Superior temporal gyrus (tissue), 1 donor: ENCODE results near the gene DPP8.
"Not testable (repeated sequence)": the region's sequence is repeated elsewhere in the genome, so short reads cannot be mapped to it uniquely, and the experiment has no call there.

Source experiments
- DNase-seq: peaks from one replicate; pipeline ENCODE4 v3.0.0-alpha.2; 2016; ENCODE audit errors: extremely low spot score

DPP8 gene

DNA sequence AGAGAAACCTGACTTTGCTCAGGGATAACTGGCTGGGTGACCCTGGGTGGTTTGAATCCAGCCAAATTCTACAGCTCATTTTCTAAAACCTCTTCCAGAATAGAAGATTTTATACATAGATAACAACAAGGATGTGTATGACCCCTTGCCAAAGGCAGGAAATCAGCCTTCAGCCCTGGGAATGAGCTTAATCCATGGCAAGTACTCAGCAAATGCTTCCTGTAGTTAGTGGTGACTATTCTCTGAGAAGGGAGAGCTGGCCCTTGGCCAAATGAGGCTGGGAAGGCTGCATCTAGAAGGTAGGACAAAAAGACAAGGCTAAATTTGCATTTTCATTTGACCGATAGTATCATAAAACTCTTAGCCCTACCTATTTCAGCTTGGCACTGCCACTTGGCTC, 8.1 kb upstream of the DPP8 start:
- DNase-seq: no peak

DNA sequence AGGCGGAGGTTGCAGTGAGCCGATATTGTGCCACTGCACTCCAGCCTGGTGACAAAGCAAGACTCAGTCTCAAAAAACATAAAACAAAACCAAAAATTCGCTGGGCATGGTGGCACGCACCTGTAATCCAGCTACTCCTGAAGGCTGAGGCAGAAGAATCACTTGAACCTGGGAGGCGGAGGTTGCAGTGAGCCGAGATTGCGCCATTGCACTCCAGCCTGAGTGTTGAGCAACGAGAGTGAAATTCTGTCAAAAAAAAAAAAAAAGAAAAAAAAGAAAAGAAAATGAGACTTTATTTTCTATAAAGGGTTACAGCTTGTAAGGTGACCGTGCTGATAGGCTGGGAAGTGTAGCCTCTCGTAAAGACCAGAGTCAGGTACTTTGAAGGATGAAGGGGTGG, 6.7 kb upstream of the DPP8 start:
- DNase-seq: no peak

DNA sequence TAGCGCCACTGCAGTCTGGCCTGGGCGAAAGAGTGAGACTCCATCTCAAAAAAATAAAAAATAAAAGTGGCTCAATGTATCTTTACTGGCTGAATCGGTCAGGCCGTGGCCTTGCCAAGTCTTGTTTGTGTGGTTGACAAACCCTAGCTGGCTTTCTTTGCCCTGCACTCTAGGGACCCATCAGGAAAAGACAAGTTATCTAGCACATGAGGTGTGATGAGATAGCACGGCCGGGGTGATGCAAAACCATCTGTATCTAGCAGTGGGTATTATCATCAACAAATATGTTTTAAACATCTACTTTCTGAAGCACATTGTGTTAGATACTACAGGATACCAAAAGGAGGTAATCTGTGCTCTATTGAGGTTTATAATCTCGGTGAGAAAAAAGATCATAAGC, 3.9 kb upstream of the DPP8 start:
- no peak for DNase-seq

DNA sequence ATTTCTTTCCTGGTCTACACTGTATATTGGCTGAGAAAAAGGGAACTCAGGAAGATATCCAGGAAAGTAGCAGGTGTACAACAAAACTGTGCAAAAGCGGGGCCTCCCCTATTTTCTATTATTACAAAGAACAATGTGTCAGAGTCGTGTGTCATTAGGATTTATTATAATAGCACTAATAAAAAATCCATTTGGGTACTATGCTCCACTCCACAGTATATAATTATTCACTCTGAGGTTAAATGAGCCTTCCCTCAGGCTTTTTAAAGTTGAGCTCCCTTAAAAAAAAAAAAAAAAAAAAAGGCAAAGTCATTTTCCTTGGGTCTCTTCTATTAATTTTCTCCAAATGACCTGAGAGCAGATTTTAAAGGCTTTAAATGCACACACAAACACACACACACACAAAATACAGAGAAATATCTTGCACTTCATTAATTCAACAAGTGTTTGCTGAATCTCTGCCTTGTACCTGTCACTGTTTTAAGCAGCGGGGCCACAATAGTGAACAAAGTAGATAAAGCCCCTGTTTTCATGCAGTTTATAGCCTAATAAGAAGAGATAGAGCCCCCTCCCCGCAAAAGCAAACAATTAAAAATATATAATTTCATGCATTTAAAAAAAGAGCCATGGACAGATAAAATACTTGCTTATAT, 1.3 kb upstream of the DPP8 start:
- DNase-seq: no peak

DNA sequence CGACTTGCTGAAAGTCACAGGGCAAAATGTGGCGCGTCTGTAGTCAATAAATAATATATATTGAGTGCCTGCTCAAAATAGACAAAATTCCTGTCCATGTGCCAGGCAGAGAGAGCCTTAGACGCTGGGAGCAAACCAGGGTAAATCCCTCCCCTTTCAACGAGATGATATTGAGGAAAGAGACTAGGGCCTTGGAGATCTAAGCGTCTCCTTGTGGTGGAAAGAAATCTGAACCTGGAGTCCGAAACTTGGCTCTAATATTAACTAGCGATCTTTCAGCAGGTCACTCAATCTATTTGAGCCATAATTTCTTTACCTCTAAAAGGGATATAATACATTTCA, 348 bp upstream of the DPP8 start:
- no peak for DNase-seq

DNA sequence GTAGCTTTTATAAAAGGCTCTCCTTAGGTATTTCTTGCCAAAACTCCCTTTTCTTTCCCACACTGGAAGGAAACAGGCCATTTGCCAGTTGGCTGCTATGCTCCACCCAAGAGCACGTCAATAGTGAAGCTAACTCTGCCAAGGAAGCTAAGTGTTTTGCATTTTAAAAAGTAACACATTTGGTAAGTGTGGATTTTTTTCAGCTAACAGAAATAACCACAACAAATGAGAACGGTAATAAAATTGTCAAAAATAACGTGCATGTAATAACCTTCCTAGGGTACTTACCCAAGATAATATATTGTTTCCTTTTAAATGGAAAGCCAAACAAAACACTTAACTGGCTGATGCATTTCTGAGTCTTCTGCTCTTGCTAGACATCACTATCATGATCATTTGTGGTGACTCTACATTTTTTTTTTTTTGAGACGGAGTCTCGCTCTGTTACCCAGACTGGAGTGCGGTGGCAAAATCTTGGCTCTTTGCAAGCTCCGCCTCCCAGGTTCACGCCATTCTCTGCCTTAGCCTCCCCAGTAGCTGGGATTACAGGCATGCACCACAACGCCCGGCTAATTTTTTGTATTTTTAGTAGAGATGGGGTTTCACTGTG, 4.6 kb downstream of the DPP8 start:
- DNase-seq: peak; percentile 84

DNA sequence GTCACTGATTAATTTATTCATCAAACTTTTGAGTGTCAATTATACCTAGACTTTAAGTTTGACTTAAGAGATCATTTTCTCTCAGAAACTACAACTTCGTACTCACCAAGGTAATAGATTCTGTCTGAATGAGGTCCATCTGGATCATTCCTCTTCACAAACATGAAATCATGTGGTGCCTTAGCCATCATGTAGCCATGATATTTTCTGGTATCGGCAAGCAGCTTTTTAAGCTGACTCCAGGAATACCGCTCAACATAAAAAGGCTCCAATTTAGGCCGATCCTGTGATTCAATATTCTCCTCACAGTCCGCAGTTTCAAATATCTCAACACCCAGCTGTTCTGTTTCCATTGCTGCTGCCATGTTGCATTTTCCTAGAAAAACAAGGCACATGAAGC, 5.3 kb downstream of the DPP8 start:
- peak; percentile 53 for DNase-seq

DNA sequence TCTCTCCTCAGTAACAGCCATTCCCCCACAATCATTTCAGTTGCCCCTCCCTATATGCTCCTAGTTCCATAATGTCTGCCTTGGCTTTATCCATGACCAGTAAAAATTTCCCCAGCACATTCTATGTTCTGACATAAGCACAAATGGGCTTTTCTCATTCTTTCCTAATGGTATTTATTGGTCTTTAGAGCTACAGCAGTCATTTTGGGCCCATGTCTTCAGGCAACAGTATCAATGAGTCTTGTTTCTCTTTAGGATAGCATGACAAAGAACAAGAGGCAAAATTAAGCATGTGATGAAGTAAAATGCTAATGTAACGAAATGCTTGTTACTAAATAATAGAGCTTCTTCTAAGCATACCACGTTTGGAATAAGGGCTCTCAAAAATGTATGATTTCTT, 8.2 kb downstream of the DPP8 start:
- no peak for DNase-seq

DNA sequence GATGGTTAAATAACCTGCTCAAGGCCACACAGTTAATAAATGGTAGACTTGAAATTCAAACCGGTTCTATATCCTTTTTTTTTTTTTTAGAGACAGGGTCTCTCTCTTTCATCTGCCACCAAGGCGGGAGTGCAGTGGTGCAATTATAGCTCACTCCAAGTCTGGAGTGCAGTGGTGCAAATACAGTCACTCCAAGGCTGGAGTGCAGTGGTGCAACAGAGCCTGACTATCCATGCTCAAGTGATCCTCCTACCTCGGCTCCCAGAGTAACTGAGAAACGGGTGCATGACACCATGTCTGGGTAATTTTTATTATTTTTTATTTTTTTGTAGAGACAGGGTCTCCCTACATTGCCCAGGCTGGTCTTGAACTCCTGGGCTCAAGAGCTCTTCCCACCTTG, 23.4 kb downstream of the DPP8 start:
- DNase-seq: no peak

DNA sequence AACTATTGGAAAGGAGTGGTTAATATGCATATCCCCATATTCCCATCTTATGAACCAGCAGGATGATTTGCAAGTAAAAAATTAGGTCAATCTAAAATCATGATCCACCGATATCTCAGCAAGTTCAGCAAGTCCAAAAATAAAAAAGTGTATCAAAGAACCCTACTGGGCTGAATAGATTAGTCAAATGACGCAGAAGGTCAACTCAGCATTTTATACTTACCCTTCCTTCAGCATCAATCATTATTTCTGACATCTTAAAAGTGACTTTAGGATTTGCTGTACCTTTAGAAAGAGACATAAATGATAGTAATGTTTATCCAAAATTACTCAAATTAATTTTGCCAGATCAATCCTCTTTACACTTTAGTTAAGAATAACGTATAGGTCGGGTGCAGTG, 32.6 kb downstream of the DPP8 start:
- DNase-seq: no peak

DNA sequence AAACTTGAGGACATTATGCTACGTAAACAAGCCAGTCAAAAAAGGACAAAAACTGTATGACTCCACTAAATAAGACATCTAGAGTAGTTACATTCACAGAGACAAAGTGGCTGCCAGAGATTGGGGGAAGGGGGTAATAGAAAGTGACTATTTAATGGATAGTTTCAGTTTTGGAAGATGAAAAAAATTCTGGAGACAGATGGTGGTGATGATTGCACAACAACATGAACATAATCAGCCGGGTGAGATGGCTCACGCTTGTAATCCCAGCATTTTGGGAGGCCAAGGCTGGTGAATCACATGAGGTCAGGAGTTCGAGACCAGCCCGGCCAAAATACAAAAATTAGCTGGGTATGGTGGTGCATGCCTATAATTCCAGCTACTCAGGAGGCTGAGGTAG, 40.6 kb downstream of the DPP8 start:
- no peak for DNase-seq

DNA sequence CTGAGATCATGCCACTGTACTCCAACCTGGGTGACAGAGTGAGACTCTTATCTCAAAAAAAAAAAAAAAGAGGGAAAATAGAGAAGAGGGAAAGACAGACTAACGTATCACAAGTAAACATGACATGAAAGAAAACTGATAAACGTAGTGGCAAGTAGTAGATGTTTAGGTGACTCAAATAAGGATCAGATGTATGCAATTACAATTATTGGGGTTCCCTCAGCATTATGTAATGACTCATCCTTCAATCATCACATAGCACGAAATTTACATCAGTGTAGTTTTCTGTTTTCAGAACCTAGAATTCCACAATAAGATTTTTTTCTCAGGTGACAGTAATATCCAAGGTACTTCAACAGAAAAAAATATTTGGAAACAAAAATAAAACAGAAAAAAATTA, 46.6 kb downstream of the DPP8 start:
- no peak for DNase-seq

DNA sequence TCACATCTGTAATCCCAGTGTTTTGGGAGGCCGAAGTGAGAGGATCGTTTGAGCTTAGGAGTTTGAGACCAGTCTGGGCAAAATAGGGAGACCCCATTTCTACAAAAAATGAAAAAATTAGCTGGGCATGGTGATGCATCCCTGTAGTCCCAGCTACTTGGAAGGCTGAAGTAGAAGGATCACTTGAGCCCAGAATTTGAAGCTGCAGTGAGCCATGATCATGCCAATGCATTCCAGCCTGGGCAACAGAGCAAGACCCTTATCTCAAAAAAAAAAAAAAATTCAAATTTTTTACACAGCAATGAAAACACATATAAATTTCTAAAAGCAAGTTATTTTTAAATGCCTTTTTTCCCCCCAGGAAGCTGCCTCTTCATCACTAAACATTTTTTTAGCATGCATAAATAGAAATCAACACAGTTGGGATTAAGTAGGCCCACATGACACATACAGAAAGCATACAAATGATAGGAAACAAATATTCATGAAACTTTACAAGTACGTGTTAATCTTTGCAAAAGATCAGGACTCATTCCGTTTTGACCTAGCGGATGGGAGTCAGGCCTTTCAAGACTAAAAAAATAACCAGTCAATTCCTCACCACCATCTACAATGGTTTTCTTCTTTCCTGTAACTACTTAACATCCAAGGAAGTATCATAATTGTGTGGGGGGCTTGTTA, 49.1 kb downstream of the DPP8 start:
- DNase-seq: no peak

DNA sequence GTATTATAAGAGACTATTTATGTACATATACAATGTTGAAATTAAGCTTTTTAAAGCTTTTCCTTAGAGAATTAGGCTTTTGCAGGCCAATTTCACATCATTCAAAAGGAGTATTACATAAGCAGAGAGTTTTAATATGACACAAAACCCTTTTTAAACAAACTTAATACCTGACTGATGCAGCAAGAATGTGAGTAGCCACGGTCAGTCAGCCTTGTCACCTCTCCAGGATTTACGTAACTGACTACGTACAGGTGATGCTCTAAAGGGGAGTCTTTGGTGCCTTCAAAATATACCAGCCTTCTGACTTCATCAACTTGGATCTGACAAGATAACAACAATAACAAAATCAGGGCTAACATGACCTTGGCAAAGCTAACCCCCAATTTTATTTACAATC, 50.6 kb downstream of the DPP8 start:
- no peak for DNase-seq

DNA sequence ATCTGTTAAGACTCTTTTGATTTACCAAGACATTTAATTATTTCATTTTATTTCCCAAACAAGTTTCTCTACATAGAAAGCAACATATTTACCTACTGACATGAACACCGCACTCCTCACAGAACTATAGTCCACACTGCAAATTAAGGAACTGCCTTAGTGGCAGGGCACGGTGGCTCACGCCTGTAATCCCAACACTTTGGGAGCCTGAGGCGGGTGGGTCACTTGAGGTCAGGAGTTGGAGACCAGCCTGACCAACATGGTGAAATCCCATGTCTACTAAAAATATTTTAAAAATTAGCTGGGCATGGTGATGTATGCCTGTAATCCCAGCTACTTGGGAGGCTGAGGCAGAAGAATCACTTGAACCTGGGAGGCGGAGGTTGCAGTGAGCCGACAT, 54.4 kb downstream of the DPP8 start:
- not testable (repeated sequence) for DNase-seq

DNA sequence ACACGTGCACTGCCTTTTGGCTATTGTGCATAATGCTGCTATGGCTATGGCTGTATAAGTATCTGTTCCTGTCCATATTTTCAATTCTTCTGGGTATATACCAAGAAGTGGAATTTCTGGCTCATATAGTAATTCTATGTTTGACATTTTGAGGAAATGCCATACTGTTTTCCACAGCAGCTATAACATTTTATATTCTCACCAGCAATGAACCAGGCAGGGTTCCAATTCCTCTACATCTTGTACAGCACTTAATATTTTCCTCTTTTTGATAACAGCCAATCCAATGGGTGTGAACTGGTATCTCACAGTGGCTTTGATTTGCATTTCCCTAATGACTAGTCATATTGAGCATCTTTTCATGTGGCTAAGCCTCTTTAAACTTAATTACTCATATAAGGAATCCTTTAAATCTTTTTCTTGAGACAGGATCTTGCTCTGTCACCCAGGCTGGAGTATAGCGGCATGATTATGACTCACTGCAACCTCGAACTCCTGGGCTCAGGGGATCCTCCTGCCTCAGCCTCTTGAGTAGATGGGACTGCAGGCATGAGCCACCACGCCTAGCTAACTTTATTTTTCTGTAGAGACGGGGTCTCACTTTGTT, 56.6 kb downstream of the DPP8 start:
- no peak for DNase-seq

DNA sequence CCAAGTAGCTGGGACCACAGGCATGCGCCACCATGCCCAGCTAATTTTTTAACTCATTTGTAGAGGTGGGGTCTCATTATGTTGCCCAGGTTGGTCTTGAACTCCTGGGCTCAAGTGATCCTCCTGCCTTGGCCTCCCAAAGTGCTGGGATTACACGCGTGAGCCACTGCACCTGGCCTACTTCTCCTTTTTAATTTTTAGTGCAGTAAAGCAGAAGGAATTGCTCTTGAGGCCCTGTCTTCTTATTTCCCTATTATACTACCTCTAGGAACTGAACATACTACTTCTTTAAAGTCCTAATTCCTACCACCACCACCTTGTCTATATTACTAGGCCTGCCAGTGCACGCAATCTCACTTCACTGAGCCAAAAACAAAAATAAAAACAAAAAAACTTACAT, 62.2 kb downstream of the DPP8 start:
- not testable (repeated sequence) for DNase-seq

DNA sequence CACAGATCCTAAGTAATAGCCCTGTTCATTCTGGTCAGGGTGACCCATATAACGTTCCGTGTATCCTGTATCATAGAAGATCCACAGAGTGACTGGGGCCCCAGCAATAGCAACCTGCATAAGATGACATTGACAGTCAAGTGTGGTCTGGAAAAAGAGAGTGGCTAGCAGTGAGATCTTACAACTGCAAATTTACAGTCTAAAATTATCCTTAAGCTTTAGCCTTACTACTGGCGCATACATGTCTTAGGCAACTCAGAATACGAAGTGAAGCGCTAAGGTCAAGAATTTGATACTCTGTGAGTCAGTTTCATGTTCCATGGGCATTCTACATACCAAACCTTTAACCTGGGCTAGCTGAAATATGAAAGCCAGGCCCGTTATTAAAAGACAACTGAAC, 65.5 kb downstream of the DPP8 start:
- DNase-seq: no peak

DNA sequence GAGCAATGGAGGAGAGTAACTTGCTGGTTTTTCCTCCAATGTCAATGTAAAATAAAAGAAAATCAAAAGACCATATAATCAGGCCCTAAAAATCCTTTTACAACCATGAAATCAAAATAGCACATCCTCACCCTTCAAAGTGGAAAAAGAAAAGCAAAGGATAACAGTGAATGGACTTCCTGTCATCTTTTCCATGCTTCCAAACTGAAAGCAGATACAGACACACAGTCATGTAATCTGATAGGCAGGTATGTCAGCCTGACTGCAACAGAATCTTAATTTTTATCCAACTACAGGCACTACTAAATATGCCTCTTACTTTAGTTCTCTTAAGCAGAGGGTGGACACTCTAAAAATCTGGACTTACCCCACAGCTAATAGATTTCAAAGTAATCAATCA, 66.9 kb downstream of the DPP8 start:
- DNase-seq: no peak

DNA sequence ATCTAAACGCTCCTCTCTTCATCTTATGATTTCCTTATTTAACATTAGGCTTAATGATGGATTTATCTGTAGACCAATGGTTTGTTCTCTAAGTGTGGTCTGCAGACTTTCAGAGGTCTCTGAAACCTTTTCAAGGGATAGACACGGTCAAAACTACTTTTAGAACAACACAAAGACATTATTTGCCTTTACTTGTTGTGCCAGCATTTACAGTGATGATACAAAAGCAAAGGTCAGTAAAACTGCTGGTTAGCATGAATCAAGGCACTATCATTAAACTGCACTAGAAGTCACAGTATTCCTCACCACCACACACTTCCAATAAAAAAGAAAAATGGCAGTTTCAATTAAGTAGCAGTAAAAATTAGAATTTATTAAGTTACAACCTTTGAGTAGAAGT, 70.3 kb downstream of the DPP8 start:
- DNase-seq: no peak

DNA sequence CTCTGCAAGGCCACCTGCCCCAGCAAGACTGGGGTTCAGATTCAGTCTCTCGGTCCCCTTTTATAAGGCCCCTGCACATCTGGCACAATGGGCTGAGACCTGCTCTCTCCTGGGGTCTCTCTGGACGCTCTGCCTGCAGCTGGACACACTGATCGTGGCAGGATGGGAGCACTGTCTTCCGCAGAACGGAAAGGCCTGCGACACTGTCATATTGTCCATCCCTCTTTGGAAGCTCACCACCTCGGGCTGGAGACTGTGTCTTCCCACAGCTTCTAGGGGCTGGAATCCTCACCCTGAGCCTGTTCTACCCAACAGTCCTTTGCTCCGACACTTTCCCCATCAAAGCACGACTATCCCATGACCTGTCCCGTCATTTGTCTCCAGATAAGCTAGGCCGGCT, 83.3 kb downstream of the DPP8 start:
- no peak for DNase-seq

DNA sequence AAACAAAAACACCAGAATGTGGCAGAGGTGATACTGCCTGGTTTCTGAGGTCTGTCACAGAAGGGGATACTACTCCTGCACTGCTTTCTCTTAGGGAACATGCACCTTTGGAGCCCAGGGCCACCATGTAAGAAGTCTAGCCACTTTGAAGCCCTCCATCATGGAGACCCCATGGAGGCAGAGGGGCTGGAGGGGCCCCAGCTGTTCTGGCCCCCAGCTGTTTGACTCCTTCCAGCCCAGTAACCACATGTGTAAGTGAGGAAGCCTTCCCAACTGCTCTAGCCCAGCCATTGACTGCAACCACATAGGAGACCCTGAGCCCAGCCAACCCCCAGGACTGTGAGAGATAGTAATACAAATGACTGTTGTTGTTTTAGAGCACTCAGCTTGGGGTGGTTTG, 85.8 kb downstream of the DPP8 start:
- DNase-seq: no peak

DNA sequence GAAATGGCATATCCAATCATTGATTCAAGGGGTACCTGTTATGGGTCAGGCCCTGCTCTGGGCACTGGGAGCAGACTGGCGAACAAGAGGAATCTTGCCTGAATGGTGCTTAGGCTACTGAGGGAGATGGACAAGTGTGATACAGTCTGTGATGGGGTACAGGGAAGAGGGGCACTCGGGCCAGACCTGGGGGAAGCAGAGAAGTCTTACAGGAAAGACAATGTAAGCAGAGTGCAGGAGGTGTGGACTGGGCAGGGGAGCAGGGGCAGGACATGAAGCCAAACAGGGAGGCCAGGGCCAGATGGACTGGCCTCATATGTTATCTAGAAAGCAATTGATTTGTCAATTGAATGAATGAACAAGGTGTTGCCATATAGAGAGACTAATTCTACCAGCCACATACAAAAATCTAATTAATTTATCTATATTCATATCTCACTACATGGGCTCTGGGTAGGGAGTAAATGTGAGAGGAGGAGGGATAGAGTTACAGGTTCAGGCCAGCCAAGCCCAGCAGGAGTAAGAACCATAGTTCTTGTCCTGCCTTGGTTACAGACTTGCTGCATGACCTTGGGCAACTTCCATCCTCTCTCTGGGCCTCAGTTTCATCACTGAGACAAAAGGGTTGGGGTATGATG, 91.2 kb downstream of the DPP8 start:
- no peak for DNase-seq
